Measurements from ENCODE around the gene MINPP1. TPM values are rescaled to one million over a fixed set of nuclear protein-coding genes. Genes with fewer than 3 reads are reported as not detected.
"Not testable (repeated sequence)": the region's sequence is repeated elsewhere in the genome, so short reads cannot be mapped to it uniquely, and the experiment has no call there.

The MINPP1 gene
- polyA plus RNA-seq, 1 of the 3 experiments (the other 2 are of a cell fraction), result 23.7 TPM

GRCh38 chr10:87498106-87498789 lies 6.4 kb upstream of the MINPP1 start:
- H3K4me2 ChIP-seq; H3K4me1 ChIP-seq (ENCODE audit: control insufficient read depth in 1 of 2, insufficient read depth in 2 of 2, low read depth in 1 of 2, low read length in 1 of 2); H3K9me3 ChIP-seq; DNase-seq; H2AFZ ChIP-seq (ENCODE audit: low read depth); H3K9me2 ChIP-seq; H4K20me1 ChIP-seq (ENCODE audit: insufficient read depth); H3K27ac ChIP-seq (ENCODE audit: low read depth in 2 of 2, low read length in 1 of 2); H3K4me3 ChIP-seq (ENCODE audit: low read depth in 2 of 2, low read length in 1 of 2); H3K9ac ChIP-seq; H3K79me2 ChIP-seq (ENCODE audit: insufficient read depth); H3K36me3 ChIP-seq (replicated peaks in 1 of 2; ENCODE audit: control insufficient read depth in 1 of 2, insufficient read depth in 2 of 2, low read length in 1 of 2); H3K27me3 ChIP-seq (ENCODE audit: insufficient read depth); POLR2A ChIA-PET; H3F3A ChIP-seq (replicated peaks; ENCODE audit: insufficient read depth); CTCF ChIA-PET: not testable (repeated sequence)
- TF ChIP-seq RFX5 (IDR thresholded peaks at IDR 0.05; ENCODE audit: low read length), result peak; percentile 32; the same call in 1 of the 2 replicates
- 58% methylated on average over 2 of the region's 4 CpGs for WGBS (ENCODE audit: low lambda C conversion rate)

- H3K4me3 ChIP-seq (ENCODE audit: low read depth in 2 of 2, low read length in 1 of 2), result no peak overlapping the region
- peaks cover 0 to 2% of the 10 kb centered on the region in 2 experiments; a peak in 2 of 4 replicates for H3K4me1 ChIP-seq (ENCODE audit: control insufficient read depth in 1 of 2, insufficient read depth in 2 of 2, low read depth in 1 of 2, low read length in 1 of 2)
- H3K79me2 ChIP-seq (ENCODE audit: insufficient read depth), result peaks cover 7% of the 10 kb centered on the region
- peak overlapping the region in 1 of 2 experiments; percentile 34; a peak in 1 of 4 replicates for H3K27ac ChIP-seq (ENCODE audit: low read depth in 2 of 2, low read length in 1 of 2)
- H4K20me1 ChIP-seq (ENCODE audit: insufficient read depth), result no peaks in the 10 kb centered on the region
- no peaks in the 10 kb centered on the region; the same call in 1 of the 2 replicates for H3K27me3 ChIP-seq (ENCODE audit: insufficient read depth)
- H3K9me2 ChIP-seq, result no peaks in the 10 kb centered on the region
- no peaks in the 10 kb centered on the region for H3K9me3 ChIP-seq
- TF ChIP-seq USF2 (IDR thresholded peaks at IDR 0.05; ENCODE audit: borderline replicate concordance, low read depth, low read length), result no peak
- no peak for TF ChIP-seq EP300 (IDR thresholded peaks at IDR 0.05; ENCODE audit: borderline replicate concordance in 1 of 2, low read depth in 1 of 2, low read length in 1 of 2)
- TF ChIP-seq ZBTB33 (IDR thresholded peaks at IDR 0.05; ENCODE audit: borderline replicate concordance, low read depth), result no peak
- TF ChIP-seq EZH2phosphoT487 (IDR thresholded peaks at IDR 0.05; ENCODE audit: borderline replicate concordance, low read depth), result no peak
- no peak for TF ChIP-seq TEAD4 (IDR thresholded peaks at IDR 0.05; ENCODE audit: borderline replicate concordance, insufficient read depth)
- TF ChIP-seq RCOR1 (IDR thresholded peaks at IDR 0.05; ENCODE audit: low read length), result no peak
- TF ChIP-seq TAF1 (IDR thresholded peaks at IDR 0.05; ENCODE audit: borderline replicate concordance, low read depth, low read length), result no peak
- peak; percentile 31 for DNase-seq
- ChIA-PET CTCF (no interaction called here), POLR2A (no interaction called here)
- H2AFZ ChIP-seq (ENCODE audit: low read depth), result no peak overlapping the region
- H3K9ac ChIP-seq, result no peak overlapping the region
- H3K4me2 ChIP-seq, result no peak overlapping the region
- WGBS (ENCODE audit: low lambda C conversion rate), result 45% methylated on average over 3 of the region's 3 CpGs
- H3K36me3 ChIP-seq (replicated peaks in 1 of 2; ENCODE audit: control insufficient read depth in 1 of 2, insufficient read depth in 2 of 2, low read length in 1 of 2), result no peaks in the 10 kb centered on the region
- no peaks in the 10 kb centered on the region for H3F3A ChIP-seq (replicated peaks; ENCODE audit: insufficient read depth)
Observed at GRCh38 chr10:87500646-87501048, 4.0 kb upstream of the MINPP1 start.

Data from SK-N-SH (cell line).